Esophagus squamous epithelium (tissue), 5 donors: ENCODE data around the gene NAB2. TPM values are rescaled to one million over a fixed set of nuclear protein-coding genes. Genes with fewer than 3 reads are reported as not detected.
"Not testable (repeated sequence)": the region's sequence is repeated elsewhere in the genome, so short reads cannot be mapped to it uniquely, and the experiment has no call there.

Experiments used
- DNase-seq: peaks from one replicate; lab custom pipeline; 2025; lab: John Stamatoyannopoulos, UW
- H3K27ac ChIP-seq, 4 donors: fragments of 200-600 bp; sonication (generic); one replicate each; pipeline ENCODE4 v1.5.1; 2016 to 2019; ENCODE audit warnings: mild to moderate bottlenecking in 1 of 4
- H3K27me3 ChIP-seq, 4 donors: fragments of 200-600 bp; sonication (generic); 1 replicate in 3 of 4; 2 replicates in 1 of 4; pipeline versions ENCODE4 v1.5.1 to v1.6.0; 2017 to 2021; ENCODE audit warnings: antibody characterized with exemption in 1 of 4
- H3K36me3 ChIP-seq, 3 donors: fragments of 200-600 bp; sonication (generic); one replicate each; pipeline ENCODE4 v1.5.1; 2016 to 2019
- H3K4me1 ChIP-seq, 3 donors: fragments of 200-600 bp; sonication (generic); one replicate each; pipeline ENCODE4 v1.5.1; 2017 to 2019
- H3K4me3 ChIP-seq, 4 donors: fragments of 200-600 bp; sonication (generic); 1 replicate in 3 of 4; 2 replicates in 1 of 4; pipeline ENCODE4 v1.5.1; 2016 to 2019; ENCODE audit warnings: mild to moderate bottlenecking in 2 of 4, moderate library complexity in 1 of 4
- H3K9me3 ChIP-seq, 3 donors: fragments of 200-600 bp; sonication (generic); one replicate each; pipeline ENCODE4 v1.5.1; 2016 to 2019
- CTCF ChIP-seq, 6 experiments: fragments of 450-650 bp in 4 of 6; fragments of 200-600 bp in 2 of 6; sonication (generic) in 2 of 6; IDR thresholded peaks; one replicate each; pipeline ENCODE4 v1.5.1; 2016 to 2019; ENCODE audit warnings: antibody characterized with exemption in 6 of 6, mild to moderate bottlenecking in 4 of 6, moderate library complexity in 4 of 6
- POLR2A ChIP-seq, 4 donors: fragments of 450-650 bp; IDR thresholded peaks; one replicate each; pipeline ENCODE4 v1.6.1; 2017; ENCODE audit warnings: antibody characterized with exemption in 4 of 4, mild to moderate bottlenecking in 4 of 4, moderate library complexity in 3 of 4
- WGBS, 2 donors: methylation state at CpG; one replicate each; pipeline ENCODE4 v1.1.5; 2018; 5-methylcytosine and 5-hydroxymethylcytosine counted together
- intact Hi-C: fragments of 100-400 bp; cut with DNase I; formaldehyde crosslinking; loops from one replicate; pipeline ENCODE4 v1.15.0; 2022
- total RNA-seq, 4 donors: library from RNA; depleted of rRNA; stranded (reverse); fragments of >200 nt; gene quantifications; one replicate each; pipeline ENCODE4 v1.1.0, GENCODE V29; 2016
- donor health status: DM: yes; HTN: yes; CAD: no.

The NAB2 gene
- total RNA-seq, 4 donors from 2014 or later = 9.1 to 25.2 (median 13.3) TPM

GRCh38 chr12:57048423-57049118 lies 40.3 kb upstream of the NAB2 start:
- WGBS, 2 donors = 88 to 91% methylated on average over 1 of the region's 1 CpG
- Histone ChIP-seq H3K4me3 (no peak overlapping the region), H3K27me3 (peaks cover 0 to 29% (median 0%) of the 10 kb centered on the region in 4 donors), H3K4me1 (no peaks in the 10 kb centered on the region), H3K9me3 (no peaks in the 10 kb centered on the region), H3K27ac (no peak overlapping the region), H3K36me3 (no peaks in the 10 kb centered on the region)
- DNase-seq = no peak
- intact Hi-C loops = no loop called here
- TF ChIP-seq CTCF (IDR thresholded peaks at IDR 0.05) (no peak), POLR2A (IDR thresholded peaks at IDR 0.05) (no peak)

GRCh38 chr12:57049119-57049446 lies 39.8 kb upstream of the NAB2 start:
- intact Hi-C loops = no loop called here
- no peaks in the 10 kb centered on the region for H3K9me3 ChIP-seq
- no peaks in the 10 kb centered on the region for H3K36me3 ChIP-seq
- no peak overlapping the region for H3K4me3 ChIP-seq
- H3K27ac ChIP-seq = no peak overlapping the region
- TF ChIP-seq POLR2A (IDR thresholded peaks at IDR 0.05) (no peak), CTCF (IDR thresholded peaks at IDR 0.05) (no peak)
- WGBS, 2 donors = 53 to 83% methylated on average over 3 to 4 of the region's 4 CpGs
- no peaks in the 10 kb centered on the region for H3K4me1 ChIP-seq
- no peak for DNase-seq
- H3K27me3 ChIP-seq = peaks cover 0 to 24% (median 0%) of the 10 kb centered on the region in 4 donors

- no peaks in the 10 kb centered on the region for H3K4me1 ChIP-seq
- H3K27me3 ChIP-seq = peaks cover 0 to 22% (median 0%) of the 10 kb centered on the region in 4 donors
- H3K4me3 ChIP-seq = no peak within 1 kb of the TSS
- H3K27ac ChIP-seq = no peak within 1 kb of the TSS
- 22 to 57% methylated on average over 1 to 2 of the region's 2 CpGs for WGBS, 2 donors
- H3K36me3 ChIP-seq = no peaks in the 10 kb centered on the region
- no peak for TF ChIP-seq CTCF (IDR thresholded peaks at IDR 0.05)
- H3K9me3 ChIP-seq = no peaks in the 10 kb centered on the region
- no peak for DNase-seq
- intact Hi-C loops = no loop called here
These were observed 39.0 kb upstream of the NAB2 start, which contains the start of gene MYO1A for GRCh38 chr12:57049890-57050289. Gene MYO1A (minus strand): TSS chr12:57050129. CDS start chr12:57048323, 1,806 bp downstream.

- no peak overlapping the region for H3K27ac ChIP-seq
- H3K4me1 ChIP-seq = no peaks in the 10 kb centered on the region
- H3K36me3 ChIP-seq = no peaks in the 10 kb centered on the region
- WGBS, 2 donors = 89 to 100% methylated on average over 1 of the region's 1 CpG
- TF ChIP-seq POLR2A (IDR thresholded peaks at IDR 0.05) = no peak
- TF ChIP-seq CTCF (IDR thresholded peaks at IDR 0.05) = no peak
- peaks cover 0 to 14% (median 0%) of the 10 kb centered on the region in 4 donors for H3K27me3 ChIP-seq
- H3K9me3 ChIP-seq = no peaks in the 10 kb centered on the region
- no peak for DNase-seq
- intact Hi-C loops = no loop called here
- H3K4me3 ChIP-seq = no peak overlapping the region
These were observed 37.9 kb upstream of the NAB2 start for GRCh38 chr12:57051011-57051410.

- WGBS, 2 donors = 95 to 100% methylated on average over 4 of the region's 4 CpGs
- DNase-seq = not testable (repeated sequence)
These were observed 35.8 kb upstream of the NAB2 start for GRCh38 chr12:57053146-57053545.

GRCh38 chr12:57053901-57054300 lies 35.0 kb upstream of the NAB2 start:
- H3K9me3 ChIP-seq, DNase-seq, H3K4me1 ChIP-seq, intact Hi-C loops, H3K4me3 ChIP-seq, H3K27me3 ChIP-seq, H3K27ac ChIP-seq: not testable (repeated sequence)
- H3K36me3 ChIP-seq = peaks cover 0 to 25% (median 7%) of the 10 kb centered on the region in 3 donors
- WGBS, 2 donors = 95 to 98% methylated on average over 4 of the region's 4 CpGs

More at GRCh38 chr12:57053146-57053545, 35.8 kb upstream of the NAB2 start:
- H3K4me1 ChIP-seq, intact Hi-C loops, H3K27ac ChIP-seq, H3K4me3 ChIP-seq, H3K27me3 ChIP-seq, H3K9me3 ChIP-seq: not testable (repeated sequence)
- peaks cover 0 to 17% (median 0%) of the 10 kb centered on the region in 3 donors for H3K36me3 ChIP-seq
